Measurements from ENCODE around the gene GSK3A. TPM values are rescaled to one million over a fixed set of nuclear protein-coding genes. Genes with fewer than 3 reads are reported as not detected.
A peak's percentile ranks its signal among the peaks of the same experiment; 100 is the strongest.

GSK3A gene
- total RNA-seq, 1 experiment from 2014 or later: 44.7 TPM

- no peak for DNase-seq (ENCODE audit: low read depth)
Measured at GRCh38 chr19:42200116-42200715, 42.2 kb downstream of the GSK3A start.

- DNase-seq (ENCODE audit: low read depth): no peak
Measured at GRCh38 chr19:42199440-42200115, 42.8 kb downstream of the GSK3A start.

GRCh38 chr19:42198676-42199439 is 43.5 kb downstream of the GSK3A start:
- DNase-seq (ENCODE audit: low read depth): no peak

GRCh38 chr19:42197375-42197817 is 45.0 kb downstream of the GSK3A start:
- no peak for DNase-seq (ENCODE audit: low read depth)

- DNase-seq (ENCODE audit: low read depth): no peak
Measured at GRCh38 chr19:42196011-42197001, 46.1 kb downstream of the GSK3A start.

GRCh38 chr19:42193706-42194105 is 48.7 kb downstream of the GSK3A start:
- DNase-seq (ENCODE audit: low read depth): no peak

- no peak for DNase-seq (ENCODE audit: low read depth)
Measured at GRCh38 chr19:42193294-42193693, 49.1 kb downstream of the GSK3A start.

- peak; percentile 95 for DNase-seq (ENCODE audit: low read depth)
Measured at GRCh38 chr19:42191855-42192254, 50.5 kb downstream of the GSK3A start.

GRCh38 chr19:42191330-42191729 is 51.1 kb downstream of the GSK3A start:
- no peak for DNase-seq (ENCODE audit: low read depth)

- no peak for DNase-seq (ENCODE audit: low read depth)
Measured at GRCh38 chr19:42189133-42189532, 53.3 kb downstream of the GSK3A start.

- no peak for DNase-seq (ENCODE audit: low read depth)
Measured at GRCh38 chr19:42188665-42189064, 53.7 kb downstream of the GSK3A start.

- no peak for DNase-seq (ENCODE audit: low read depth)
Measured at GRCh38 chr19:42185277-42185676, 57.1 kb downstream of the GSK3A start.

GRCh38 chr19:42184401-42184861 is 58.0 kb downstream of the GSK3A start:
- DNase-seq (ENCODE audit: low read depth): peak; percentile 85

Other genes with a start within 250 kb of the GSK3A start
- gene ATP1A3, start 248.4 kb downstream of the GSK3A start, total RNA-seq (2014; rRNA removed; shearing (Covaris generic)): 0.97 and 1.6 TPM in 2 replicates
- 0.42 and 0.57 TPM in 2 replicates for gene GRIK5, start 172.4 kb downstream of the GSK3A start, total RNA-seq (2014; rRNA removed; shearing (Covaris generic))
- 18.5 and 19.3 TPM in 2 replicates for gene ZNF574, start 166.4 kb downstream of the GSK3A start, total RNA-seq (2014; rRNA removed; shearing (Covaris generic))
- 0.69 and 3.1 TPM in 2 replicates for gene POU2F2, start 110.2 kb downstream of the GSK3A start, total RNA-seq (2014; rRNA removed; shearing (Covaris generic))
- gene DEDD2, start 24.9 kb downstream of the GSK3A start, total RNA-seq (2014; rRNA removed; shearing (Covaris generic)): 33.7 and 39.0 TPM in 2 replicates
- gene ZNF526, start 22.3 kb downstream of the GSK3A start, total RNA-seq (2014; rRNA removed; shearing (Covaris generic)): 4.3 and 9.1 TPM in 2 replicates
- 23.8 and 30.8 TPM in 2 replicates for gene ERF, start 12.5 kb upstream of the GSK3A start, total RNA-seq (2014; rRNA removed; shearing (Covaris generic))
- gene CIC, start 26.6 kb upstream of the GSK3A start, total RNA-seq (2014; rRNA removed; shearing (Covaris generic)): 8.1 and 17.4 TPM in 2 replicates
- 0.51 and 2.2 TPM in 2 replicates for gene PRR19, start 59.5 kb upstream of the GSK3A start, total RNA-seq (2014; rRNA removed; shearing (Covaris generic))
- 54.7 and 75.0 TPM in 2 replicates for gene PAFAH1B3, start 60.0 kb upstream of the GSK3A start, total RNA-seq (2014; rRNA removed; shearing (Covaris generic))
- gene TMEM145, start 70.7 kb upstream of the GSK3A start, total RNA-seq (2014; rRNA removed; shearing (Covaris generic)): 0.30 and 0.51 TPM in 2 replicates
- 11.0 and 11.6 TPM in 2 replicates for gene MEGF8, start 83.0 kb upstream of the GSK3A start, total RNA-seq (2014; rRNA removed; shearing (Covaris generic))
- 2.0 and 5.8 TPM in 2 replicates for gene CNFN, start 147.7 kb upstream of the GSK3A start, total RNA-seq (2014; rRNA removed; shearing (Covaris generic))
- 6.7 and 7.4 TPM in 2 replicates for gene LIPE, start 184.8 kb upstream of the GSK3A start, total RNA-seq (2014; rRNA removed; shearing (Covaris generic))
- gene CXCL17, start 200.3 kb upstream of the GSK3A start, total RNA-seq (2014; rRNA removed; shearing (Covaris generic)): not detected in 2 replicates